Measurements from ENCODE around the gene C1QTNF8. TPM values are rescaled to one million over a fixed set of nuclear protein-coding genes. Genes with fewer than 3 reads are reported as not detected.
"Not testable (repeated sequence)": the region's sequence is repeated elsewhere in the genome, so short reads cannot be mapped to it uniquely, and the experiment has no call there.

The C1QTNF8 gene
- total and polyA plus RNA-seq, 4 donors = 1.2 to 1.4 TPM; not detected in 2

DNA sequence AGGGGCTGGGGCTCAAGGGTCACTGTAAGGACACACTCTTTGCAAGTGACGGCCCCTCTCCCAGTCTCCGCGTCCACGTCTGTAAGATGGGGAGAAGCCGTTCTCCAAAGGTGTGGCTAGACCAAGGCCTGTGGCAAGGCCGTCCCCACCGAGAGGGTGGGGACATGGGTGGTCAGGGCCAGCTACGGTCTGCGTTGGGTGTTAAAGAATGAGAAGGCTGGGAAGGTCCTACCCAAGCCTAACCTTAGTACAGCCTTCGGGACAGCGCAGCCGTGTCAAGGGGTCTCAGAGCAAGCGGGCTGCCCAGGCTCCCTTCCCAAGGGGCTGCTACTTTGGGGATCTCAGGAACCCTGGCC is 1.9 kb downstream of the C1QTNF8 start:
- intact Hi-C loops (cut with DNase I) = no loop called here
- Histone ChIP-seq H3K9me3 (ENCODE audit: control insufficient read depth, low read length) (no peaks in the 10 kb centered on the region), H3K27ac (ENCODE audit: low read depth in 1 of 2, low read length in 2 of 2) (peak overlapping the region in 1 of 2 donors; percentile 34), H3K36me3 (ENCODE audit: control insufficient read depth in 1 of 2, insufficient read depth in 2 of 2, low read length in 1 of 2) (no peaks in the 10 kb centered on the region), H3K4me3 (ENCODE audit: low read length in 2 of 2) (no peak overlapping the region), H3K27me3 (ENCODE audit: control insufficient read depth in 1 of 2, insufficient read depth in 2 of 2, low read length in 1 of 2) (no peaks in the 10 kb centered on the region), H3K4me1 (ENCODE audit: control insufficient read depth in 1 of 2, insufficient read depth in 2 of 2, low read length in 2 of 2) (no peaks in the 10 kb centered on the region)
- no peak for DNase-seq
- WGBS, 2 donors = 81 to 88% methylated on average over 13 of the region's 13 CpGs
- no peak for ATAC-seq (ENCODE audit: low FRiP score)

DNA sequence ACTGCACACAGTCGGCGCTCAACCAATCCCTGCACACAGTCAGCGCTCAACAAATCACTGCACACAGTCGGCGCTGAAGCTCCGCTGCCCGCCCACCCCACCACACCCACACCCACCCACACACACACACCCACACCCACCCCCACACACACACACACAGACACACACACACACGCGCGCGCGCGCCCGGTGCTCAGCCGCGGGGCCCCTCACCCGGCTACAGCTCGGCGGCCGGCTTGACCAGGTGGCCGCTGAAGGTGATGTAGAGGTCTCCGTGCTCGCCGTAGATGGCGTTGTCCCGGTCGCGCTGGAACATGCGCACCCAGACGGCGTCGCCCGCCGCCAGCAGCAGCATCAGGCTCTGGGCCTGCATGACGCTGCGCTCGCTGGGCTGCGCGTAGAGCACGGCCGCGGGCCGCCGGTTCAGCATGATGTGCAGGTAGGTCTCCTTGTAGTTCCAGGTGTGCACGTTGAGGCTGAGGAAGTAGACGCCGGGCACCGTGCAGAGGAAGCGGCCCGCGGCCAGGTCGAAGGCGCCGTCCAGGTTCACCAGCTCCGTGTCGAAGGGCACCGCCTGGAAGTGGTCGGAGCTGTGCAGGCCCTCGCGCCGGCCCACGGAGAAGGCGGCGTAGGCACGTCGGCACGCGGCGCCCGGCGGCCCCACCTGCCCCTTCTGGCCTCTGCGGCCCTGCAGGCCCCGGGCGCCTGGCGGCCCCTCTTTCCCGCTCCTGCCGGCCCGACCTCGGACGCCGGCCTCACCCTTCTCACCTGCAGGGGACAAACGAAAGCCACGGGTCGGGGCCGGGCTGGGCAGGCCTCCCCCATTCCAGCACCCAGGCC is 2.5 kb downstream of the C1QTNF8 start:
- Histone ChIP-seq H3K27me3 (ENCODE audit: control insufficient read depth in 1 of 2, insufficient read depth in 2 of 2, low read length in 1 of 2) (no peaks in the 10 kb centered on the region), H3K36me3 (ENCODE audit: control insufficient read depth in 1 of 2, insufficient read depth in 2 of 2, low read length in 1 of 2) (no peaks in the 10 kb centered on the region), H3K27ac (ENCODE audit: low read depth in 1 of 2, low read length in 2 of 2) (no peak overlapping the region), H3K4me3 (ENCODE audit: low read length in 2 of 2) (no peak overlapping the region), H3K9me3 (ENCODE audit: control insufficient read depth, low read length) (no peaks in the 10 kb centered on the region), H3K4me1 (ENCODE audit: control insufficient read depth in 1 of 2, insufficient read depth in 2 of 2, low read length in 2 of 2) (no peaks in the 10 kb centered on the region)
- DNase-seq = no peak
- intact Hi-C loops (cut with DNase I) = no loop called here
- 66 to 80% methylated on average over 75 to 85 of the region's 85 CpGs for WGBS, 2 donors
- ATAC-seq (ENCODE audit: low FRiP score) = no peak

DNA sequence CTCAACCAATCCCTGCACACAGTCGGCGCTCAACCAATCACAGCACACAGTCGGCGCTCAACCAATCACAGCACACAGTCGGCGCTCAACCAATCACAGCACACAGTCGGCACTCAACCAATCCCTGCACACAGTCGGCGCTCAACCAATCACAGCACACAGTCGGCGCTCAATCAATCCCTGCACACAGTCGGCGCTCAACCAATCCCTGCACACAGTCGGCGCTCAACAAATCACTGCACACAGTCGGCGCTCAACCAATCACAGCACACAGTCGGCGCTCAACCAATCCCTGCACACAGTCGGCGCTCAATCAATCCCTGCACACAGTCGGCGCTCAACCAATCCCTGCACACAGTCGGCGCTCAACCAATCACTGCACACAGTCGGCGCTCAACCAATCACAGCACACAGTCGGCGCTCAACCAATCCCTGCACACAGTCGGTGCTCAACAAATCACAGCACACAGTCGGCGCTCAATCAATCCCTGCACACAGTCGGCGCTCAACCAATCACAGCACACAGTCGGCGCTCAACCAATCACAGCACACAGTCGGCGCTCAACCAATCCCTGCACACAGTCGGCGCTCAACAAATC is 3.3 kb downstream of the C1QTNF8 start:
- DNase-seq; H3K27me3 ChIP-seq (ENCODE audit: control insufficient read depth in 1 of 2, insufficient read depth in 2 of 2, low read length in 1 of 2); H3K9me3 ChIP-seq (ENCODE audit: control insufficient read depth, low read length); H3K36me3 ChIP-seq (ENCODE audit: control insufficient read depth in 1 of 2, insufficient read depth in 2 of 2, low read length in 1 of 2); intact Hi-C loops (cut with DNase I); ATAC-seq (ENCODE audit: low FRiP score); H3K27ac ChIP-seq (ENCODE audit: low read depth in 1 of 2, low read length in 2 of 2); H3K4me1 ChIP-seq (ENCODE audit: control insufficient read depth in 1 of 2, insufficient read depth in 2 of 2, low read length in 2 of 2); H3K4me3 ChIP-seq (ENCODE audit: low read length in 2 of 2): not testable (repeated sequence)
- 92 to 97% methylated on average over 27 to 33 of the region's 40 CpGs for WGBS, 2 donors

GRCh38 chr16:1091992-1092552 is 4.0 kb downstream of the C1QTNF8 start:
- DNase-seq (no peak), ATAC-seq (ENCODE audit: low FRiP score) (no peak)
- intact Hi-C loops (cut with DNase I) = no loop called here
- H3K27me3 ChIP-seq (ENCODE audit: control insufficient read depth in 1 of 2, insufficient read depth in 2 of 2, low read length in 1 of 2) = no peaks in the 10 kb centered on the region
- H3K36me3 ChIP-seq (ENCODE audit: control insufficient read depth in 1 of 2, insufficient read depth in 2 of 2, low read length in 1 of 2) = no peaks in the 10 kb centered on the region
- H3K4me3 ChIP-seq (ENCODE audit: low read length in 2 of 2) = no peak overlapping the region
- 97% methylated on average over 25 to 27 of the region's 27 CpGs for WGBS, 2 donors
- no peaks in the 10 kb centered on the region for H3K4me1 ChIP-seq (ENCODE audit: control insufficient read depth in 1 of 2, insufficient read depth in 2 of 2, low read length in 2 of 2)
- H3K9me3 ChIP-seq (ENCODE audit: control insufficient read depth, low read length) = no peaks in the 10 kb centered on the region
- no peak overlapping the region for H3K27ac ChIP-seq (ENCODE audit: low read depth in 1 of 2, low read length in 2 of 2)

DNA sequence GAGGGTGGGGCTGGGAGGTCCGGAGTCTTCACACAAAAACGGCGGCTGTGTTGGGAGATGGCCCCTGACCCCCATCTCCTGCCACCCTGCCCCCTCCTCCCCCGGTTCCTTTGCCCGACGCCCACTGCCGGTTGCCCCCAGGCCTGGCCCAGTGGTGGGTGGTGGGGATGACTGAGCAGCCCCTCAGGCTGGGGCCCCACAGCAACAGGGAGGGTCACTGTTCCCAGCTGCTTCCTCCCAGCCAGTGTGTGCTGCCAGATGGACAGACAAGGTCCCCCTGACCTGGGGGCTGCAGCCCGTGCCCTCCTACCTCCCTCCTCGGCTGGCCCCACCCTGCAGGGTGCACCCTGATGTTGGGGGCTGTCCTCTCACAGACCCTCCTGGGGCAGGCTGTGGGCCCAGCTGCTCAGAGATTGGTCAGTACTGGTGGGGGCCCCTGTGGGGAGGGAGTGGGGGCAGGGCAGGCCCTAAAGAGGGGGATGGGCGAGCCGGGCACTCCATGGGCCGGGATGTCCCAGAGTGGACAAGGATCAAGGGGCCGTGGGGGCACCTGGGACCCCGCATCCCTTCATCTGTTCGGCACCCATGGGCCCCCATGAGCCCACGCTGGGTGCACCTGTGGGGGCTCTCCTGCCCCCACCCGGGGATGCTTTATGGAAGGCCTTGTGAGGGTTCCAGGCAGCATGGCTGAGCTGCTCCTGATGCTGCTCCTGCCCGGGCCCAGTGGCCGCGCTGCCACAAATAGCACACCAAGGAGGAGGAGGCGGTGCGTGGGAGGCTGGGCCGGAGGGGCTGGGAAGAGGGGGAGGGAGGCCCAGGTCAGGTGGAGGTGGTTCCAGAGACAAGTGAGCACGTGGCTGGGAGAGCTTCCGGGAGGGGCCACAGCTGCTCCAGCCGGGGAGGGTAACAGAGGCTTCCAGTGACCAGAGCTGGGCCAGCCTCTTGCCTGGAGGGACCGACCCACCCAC is 5.1 kb downstream of the C1QTNF8 start:
- peak overlapping the region in 1 of 2 donors; percentile 78 for H3K27ac ChIP-seq (ENCODE audit: low read depth in 1 of 2, low read length in 2 of 2)
- 27 to 46% methylated on average over 23 to 27 of the region's 27 CpGs for WGBS, 2 donors
- no peaks in the 10 kb centered on the region for H3K4me1 ChIP-seq (ENCODE audit: control insufficient read depth in 1 of 2, insufficient read depth in 2 of 2, low read length in 2 of 2)
- intact Hi-C loops (cut with DNase I) = no loop called here
- no peak overlapping the region for H3K4me3 ChIP-seq (ENCODE audit: low read length in 2 of 2)
- no peaks in the 10 kb centered on the region for H3K9me3 ChIP-seq (ENCODE audit: control insufficient read depth, low read length)
- DNase-seq (no peak), ATAC-seq (ENCODE audit: low FRiP score) (no peak)
- H3K36me3 ChIP-seq (ENCODE audit: control insufficient read depth in 1 of 2, insufficient read depth in 2 of 2, low read length in 1 of 2) = no peaks in the 10 kb centered on the region
- H3K27me3 ChIP-seq (ENCODE audit: control insufficient read depth in 1 of 2, insufficient read depth in 2 of 2, low read length in 1 of 2) = no peaks in the 10 kb centered on the region

GRCh38 chr16:1089822-1090619 is 6.0 kb downstream of the C1QTNF8 start:
- Histone ChIP-seq H3K27me3 (ENCODE audit: control insufficient read depth in 1 of 2, insufficient read depth in 2 of 2, low read length in 1 of 2) (no peaks in the 10 kb centered on the region), H3K36me3 (ENCODE audit: control insufficient read depth in 1 of 2, insufficient read depth in 2 of 2, low read length in 1 of 2) (no peaks in the 10 kb centered on the region), H3K27ac (ENCODE audit: low read depth in 1 of 2, low read length in 2 of 2) (peak overlapping the region; percentile 8 to 78), H3K4me3 (ENCODE audit: low read length in 2 of 2) (peak overlapping the region in 1 of 2 donors; percentile 15), H3K4me1 (ENCODE audit: control insufficient read depth in 1 of 2, insufficient read depth in 2 of 2, low read length in 2 of 2) (no peaks in the 10 kb centered on the region), H3K9me3 (ENCODE audit: control insufficient read depth, low read length) (no peaks in the 10 kb centered on the region)
- ATAC-seq (ENCODE audit: low FRiP score) (peak; percentile 86), DNase-seq (peak; percentile 80 to 90)
- intact Hi-C loops (cut with DNase I) = no loop called here
- WGBS, 2 donors = 10 to 12% methylated on average over 27 to 38 of the region's 38 CpGs

- 4% methylated on average over 15 to 17 of the region's 17 CpGs for WGBS, 2 donors
- Histone ChIP-seq H3K36me3 (ENCODE audit: control insufficient read depth in 1 of 2, insufficient read depth in 2 of 2, low read length in 1 of 2) (no peaks in the 10 kb centered on the region), H3K4me1 (ENCODE audit: control insufficient read depth in 1 of 2, insufficient read depth in 2 of 2, low read length in 2 of 2) (no peaks in the 10 kb centered on the region), H3K4me3 (ENCODE audit: low read length in 2 of 2) (peak overlapping the region in 1 of 2 donors; percentile 15), H3K27me3 (ENCODE audit: control insufficient read depth in 1 of 2, insufficient read depth in 2 of 2, low read length in 1 of 2) (no peaks in the 10 kb centered on the region), H3K9me3 (ENCODE audit: control insufficient read depth, low read length) (peaks cover 3% of the 10 kb centered on the region), H3K27ac (ENCODE audit: low read depth in 1 of 2, low read length in 2 of 2) (peak overlapping the region in 1 of 2 donors; percentile 78)
- DNase-seq = no peak
- intact Hi-C loops (cut with DNase I) = no loop called here
- ATAC-seq (ENCODE audit: low FRiP score) = peak; percentile 74
These were observed 6.6 kb downstream of the C1QTNF8 start for GRCh38 chr16:1089439-1089821.
